ENCODE data around the gene TBX2. TPM values are rescaled to one million over a fixed set of nuclear protein-coding genes. Genes with fewer than 3 reads are reported as not detected.

The TBX2 gene
- total RNA-seq, 1 experiment from 2014 or later = not detected

DNA sequence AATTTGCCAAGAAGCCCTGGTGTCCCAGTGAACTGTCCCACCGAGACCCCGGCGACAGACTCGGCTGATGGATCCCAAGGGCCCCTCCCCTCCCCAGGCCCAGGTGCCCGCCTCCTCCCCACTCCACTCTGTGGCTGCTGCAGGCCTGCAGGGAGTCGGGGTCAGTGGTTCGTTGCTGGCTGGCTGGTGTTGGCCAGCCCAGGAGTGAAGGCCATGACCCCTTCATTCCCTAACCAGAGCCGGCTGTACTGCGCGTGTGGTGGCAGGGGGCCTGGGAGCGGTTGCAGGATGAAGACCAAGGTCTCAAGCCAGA is 9.2 kb upstream of the TBX2 start:
- H3K79me1 ChIP-seq (ENCODE audit: insufficient read depth, low read depth, low read length, poor library complexity, severe bottlenecking) = no peaks in the 10 kb centered on the region
- no peaks in the 10 kb centered on the region; a peak in 1 of 7 replicates for H3K36me3 Mint-ChIP-seq (ENCODE audit: insufficient read depth in 1 of 3, low read depth in 3 of 3)
- no peaks in the 10 kb centered on the region for H3K23me2 ChIP-seq (ENCODE audit: insufficient read length, low read depth, low read length, poor library complexity, severe bottlenecking)
- no peak overlapping the region for H3K23ac ChIP-seq (ENCODE audit: insufficient read length, low read depth, low read length)
- H3K4me1 Mint-ChIP-seq = peaks cover 18 to 26% of the 10 kb centered on the region in 2 experiments
- no peak overlapping the region for H3T11ph ChIP-seq (ENCODE audit: low read length)
- no peak overlapping the region for H3K4me2 ChIP-seq (ENCODE audit: insufficient read depth, insufficient read length, low read length)
- H3K4me3 Mint-ChIP-seq = no peak overlapping the region
- no peak overlapping the region for H3K27ac Mint-ChIP-seq
- H3K9me3 ChIP-seq (ENCODE audit: control insufficient read depth, low read depth, low read length) = no peaks in the 10 kb centered on the region
- TF ChIP-seq, protein P1, sequence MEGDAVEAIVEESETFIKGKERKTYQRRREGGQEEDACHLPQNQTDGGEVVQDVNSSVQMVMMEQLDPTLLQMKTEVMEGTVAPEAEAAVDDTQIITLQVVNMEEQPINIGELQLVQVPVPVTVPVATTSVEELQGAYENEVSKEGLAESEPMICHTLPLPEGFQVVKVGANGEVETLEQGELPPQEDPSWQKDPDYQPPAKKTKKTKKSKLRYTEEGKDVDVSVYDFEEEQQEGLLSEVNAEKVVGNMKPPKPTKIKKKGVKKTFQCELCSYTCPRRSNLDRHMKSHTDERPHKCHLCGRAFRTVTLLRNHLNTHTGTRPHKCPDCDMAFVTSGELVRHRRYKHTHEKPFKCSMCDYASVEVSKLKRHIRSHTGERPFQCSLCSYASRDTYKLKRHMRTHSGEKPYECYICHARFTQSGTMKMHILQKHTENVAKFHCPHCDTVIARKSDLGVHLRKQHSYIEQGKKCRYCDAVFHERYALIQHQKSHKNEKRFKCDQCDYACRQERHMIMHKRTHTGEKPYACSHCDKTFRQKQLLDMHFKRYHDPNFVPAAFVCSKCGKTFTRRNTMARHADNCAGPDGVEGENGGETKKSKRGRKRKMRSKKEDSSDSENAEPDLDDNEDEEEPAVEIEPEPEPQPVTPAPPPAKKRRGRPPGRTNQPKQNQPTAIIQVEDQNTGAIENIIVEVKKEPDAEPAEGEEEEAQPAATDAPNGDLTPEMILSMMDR (conservative IDR thresholded peaks at IDR 0.05) = no peak
- no peak overlapping the region for H2BK15ac ChIP-seq (ENCODE audit: low read depth, low read length)
- no peak overlapping the region for H4K91ac ChIP-seq (ENCODE audit: insufficient read length, low read depth, low read length)
- no peak overlapping the region for H2BK12ac ChIP-seq (ENCODE audit: insufficient read length, low read depth, low read length)
- H2BK120ac ChIP-seq (ENCODE audit: low read depth, low read length, poor library complexity, severe bottlenecking) = no peak overlapping the region
- H3K79me2 ChIP-seq (ENCODE audit: insufficient read depth, low read length) = no peaks in the 10 kb centered on the region
- H4K20me1 ChIP-seq (ENCODE audit: control insufficient read depth, insufficient read depth, insufficient read length) = no peaks in the 10 kb centered on the region
- no peak overlapping the region; the same call in 1 of the 2 replicates for H3K14ac ChIP-seq (ENCODE audit: insufficient read depth, low read length)
- no peak overlapping the region for H4K8ac ChIP-seq (replicated peaks; ENCODE audit: insufficient read length, low read depth, low read length)
- no peak overlapping the region for H3K9ac ChIP-seq (ENCODE audit: extremely low read depth, insufficient read length, low read length)
- no peak overlapping the region for H2AK5ac ChIP-seq (ENCODE audit: insufficient read length, low read length)
- no peaks in the 10 kb centered on the region for H3K9me3 Mint-ChIP-seq
- no peak overlapping the region for H3K4ac ChIP-seq (ENCODE audit: low read depth, low read length)
- H3K27me3 Mint-ChIP-seq (ENCODE audit: low read depth) = peaks cover 57% of the 10 kb centered on the region
- H3K56ac ChIP-seq (ENCODE audit: insufficient read length, low read depth, low read length) = no peak overlapping the region
- no peak overlapping the region for H2BK20ac ChIP-seq (ENCODE audit: low read depth, low read length, poor library complexity, severe bottlenecking)
- H3K18ac ChIP-seq (ENCODE audit: insufficient read length, low read depth, low read length) = no peak overlapping the region
- H2BK5ac ChIP-seq (ENCODE audit: insufficient read length, low read length) = no peak overlapping the region
- peaks cover 16% of the 10 kb centered on the region; the same call in 1 of the 2 replicates for H3K27me3 ChIP-seq (ENCODE audit: insufficient read depth, low read length)
- no CpG with 5 or more reads among the region's 11 CpGs for WGBS (ENCODE audit: extremely low coverage, insufficient read length, low lambda C conversion rate)
- no peak overlapping the region for H3K27ac ChIP-seq (ENCODE audit: insufficient read length, low read depth, low read length)
- H2AFZ ChIP-seq (ENCODE audit: low read length) = no peak overlapping the region
- no peaks in the 10 kb centered on the region for H3K4me1 ChIP-seq (ENCODE audit: insufficient read depth, low read length)
- DNase-seq = no peak
- no peak overlapping the region for H4K5ac ChIP-seq (ENCODE audit: insufficient read length, low read depth, low read length)

All from H9 (cell line).